Measurements from ENCODE around the gene SYT14.

The SYT14 gene

GRCh38 chr1:210217482-210217881, 279.5 kb downstream of the SYT14 start:
- DNase-seq: no peak

GRCh38 chr1:210218047-210218446, 280.0 kb downstream of the SYT14 start:
- DNase-seq: no peak
